ENCODE results near the gene TXNDC9. TPM values are rescaled to one million over a fixed set of nuclear protein-coding genes. Genes with fewer than 3 reads are reported as not detected.

TXNDC9 gene
- total and polyA plus RNA-seq, 2 of the 8 experiments (the other 6 are each of a cell fraction or from before 2014, with no cell fraction given) = 12.9 to 35.6 TPM

DNA sequence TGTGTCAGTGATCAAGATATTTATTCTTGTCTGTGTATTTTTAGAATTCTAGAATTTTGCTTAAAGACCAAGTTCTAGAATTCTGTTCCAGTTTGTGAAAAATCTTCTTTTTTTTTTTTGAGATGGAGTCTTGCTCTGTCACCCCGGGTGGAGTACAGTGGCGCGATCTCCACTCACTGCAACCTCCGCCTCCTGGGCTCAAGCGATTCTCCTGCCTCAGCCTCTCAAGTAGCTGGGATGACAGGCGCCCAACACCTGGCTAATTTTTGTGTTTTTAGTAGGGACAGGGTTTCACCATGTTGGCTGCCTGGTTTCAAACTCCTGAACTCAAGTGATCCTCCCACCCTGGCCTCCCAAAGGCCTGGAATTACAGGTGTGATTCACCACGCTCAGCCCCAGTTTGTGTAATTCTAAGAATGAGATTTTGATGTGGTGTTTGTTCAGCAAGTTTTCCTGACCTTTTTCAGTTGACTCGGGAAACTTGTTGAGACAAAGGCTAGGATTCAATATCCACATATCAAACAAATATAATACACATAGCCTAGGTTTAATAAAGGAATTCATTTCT, 4.6 kb upstream of the TXNDC9 start:
- H3K23me2 ChIP-seq (ENCODE audit: low read depth, low read length) = peaks cover 8% of the 10 kb centered on the region
- H4K20me1 ChIP-seq (replicated peaks in 1 of 2; ENCODE audit: control insufficient read depth in 1 of 2, insufficient read depth in 2 of 2, low read length in 2 of 2) = peaks cover 2 to 8% of the 10 kb centered on the region in 2 experiments
- H2BK15ac ChIP-seq (ENCODE audit: low read length) = no peak overlapping the region
- no peak for TF ChIP-seq RBBP5 (IDR thresholded peaks at IDR 0.05; ENCODE audit: borderline replicate concordance, low read depth, low read length)
- no peak for TF ChIP-seq GABPA (IDR thresholded peaks at IDR 0.05; ENCODE audit: borderline replicate concordance, insufficient read depth, low read length)
- H3K56ac ChIP-seq (replicated peaks; ENCODE audit: insufficient read length, low read depth, low read length) = no peak overlapping the region
- DNase-seq (ENCODE audit: low read depth in 1 of 2, low spot score in 2 of 2) (no peak), FAIRE-seq (no peak)
- H3K4ac ChIP-seq (replicated peaks; ENCODE audit: insufficient read length, low read depth, low read length) = no peak overlapping the region
- no peak overlapping the region for H3K4me2 ChIP-seq (ENCODE audit: insufficient read depth in 1 of 2, low read depth in 2 of 2, low read length in 2 of 2)
- no peak overlapping the region for H3K18ac ChIP-seq (ENCODE audit: extremely low read depth, low read length)
- H4K91ac ChIP-seq (replicated peaks; ENCODE audit: insufficient read length, low read length) = no peak overlapping the region
- H2AK5ac ChIP-seq (ENCODE audit: low read depth, low read length) = no peak overlapping the region
- no peak overlapping the region for H3K4me3 ChIP-seq (ENCODE audit: extremely low read depth in 1 of 4, insufficient read depth in 2 of 4, low read depth in 3 of 4, low read length in 4 of 4)
- H3K27ac ChIP-seq (ENCODE audit: low read depth, low read length) = no peak overlapping the region
- no peak overlapping the region for H2BK120ac ChIP-seq (replicated peaks; ENCODE audit: low read depth, low read length)
- CTCF ChIA-PET (ENCODE audit: partially characterized antibody) = no interaction called here
- no peaks in the 10 kb centered on the region; the same call in 1 of the 2 replicates for H3K79me1 ChIP-seq (ENCODE audit: low read depth, low read length)
- no peaks in the 10 kb centered on the region for H3K27me3 ChIP-seq (replicated peaks in 1 of 4; ENCODE audit: control insufficient read depth in 3 of 4, extremely low read depth in 1 of 4, insufficient read depth in 3 of 4, low read length in 3 of 4)
- no peak overlapping the region for H2BK20ac ChIP-seq (ENCODE audit: low read length)
- H3K23ac ChIP-seq (ENCODE audit: insufficient read length) = no peak overlapping the region
- H3K36me3 ChIP-seq (ENCODE audit: control insufficient read depth in 2 of 4, insufficient read depth in 4 of 4, low read length in 3 of 4) = no peaks in the 10 kb centered on the region
- no peaks in the 10 kb centered on the region for H3K9me3 ChIP-seq (ENCODE audit: insufficient read depth in 2 of 2, low read depth in 1 of 2, low read length in 1 of 2)
- H3K79me2 ChIP-seq (ENCODE audit: control insufficient read depth in 1 of 2, insufficient read depth in 2 of 2, low read length in 2 of 2) = peaks cover 36 to 85% of the 10 kb centered on the region in 2 experiments
- no peak overlapping the region for H2AFZ ChIP-seq (ENCODE audit: low read length)
- peaks cover 0 to 4% (median 0%) of the 10 kb centered on the region in 4 experiments; a peak in 1 of 7 replicates for H3K4me1 ChIP-seq (replicated peaks in 1 of 4; ENCODE audit: control insufficient read depth in 3 of 4, insufficient read depth in 4 of 4, low read length in 3 of 4)
- H2BK12ac ChIP-seq (ENCODE audit: low read depth, low read length) = no peak overlapping the region
- H3K9ac ChIP-seq (replicated peaks in 1 of 4; ENCODE audit: extremely low read depth in 1 of 4, low read depth in 3 of 4, low read length in 3 of 4) = no peak overlapping the region
- 93% methylated on average over 8 of the region's 8 CpGs; no CpG with 5 or more reads in 1 of the 2 experiments for WGBS, 2 experiments (ENCODE audit: extremely low coverage in 1 of 2, insufficient coverage in 1 of 2, insufficient read length in 1 of 2, insufficient replicate concordance in 2 of 2, low coverage in 1 of 2, low lambda C conversion rate in 2 of 2, missing lambda C conversion rate in 1 of 2)
- H3K14ac ChIP-seq (ENCODE audit: insufficient read length) = no peak overlapping the region
- no peak overlapping the region for H2BK5ac ChIP-seq (ENCODE audit: low read depth, low read length)
- POLR2A ChIA-PET (ENCODE audit: partially characterized antibody) = no interaction called here
- no peak overlapping the region for H4K5ac ChIP-seq (ENCODE audit: insufficient read length, low read depth, low read length)
- no peak overlapping the region for H4K8ac ChIP-seq (ENCODE audit: extremely low read depth, insufficient read depth, low read length)
